HG03103 (cell line): Measurements from ENCODE around the gene CORO1C.
"Not testable (repeated sequence)": the region's sequence is repeated elsewhere in the genome, so short reads cannot be mapped to it uniquely, and the experiment has no call there.

Experiments
- ATAC-seq: cut with Tn5 transposase; IDR thresholded peaks from one replicate; pipeline ENCODE4 v1.9.1; 2021; ENCODE audit warnings: low read depth; ENCODE audit not compliant: unreplicated experiment

Gene CORO1C

DNA sequence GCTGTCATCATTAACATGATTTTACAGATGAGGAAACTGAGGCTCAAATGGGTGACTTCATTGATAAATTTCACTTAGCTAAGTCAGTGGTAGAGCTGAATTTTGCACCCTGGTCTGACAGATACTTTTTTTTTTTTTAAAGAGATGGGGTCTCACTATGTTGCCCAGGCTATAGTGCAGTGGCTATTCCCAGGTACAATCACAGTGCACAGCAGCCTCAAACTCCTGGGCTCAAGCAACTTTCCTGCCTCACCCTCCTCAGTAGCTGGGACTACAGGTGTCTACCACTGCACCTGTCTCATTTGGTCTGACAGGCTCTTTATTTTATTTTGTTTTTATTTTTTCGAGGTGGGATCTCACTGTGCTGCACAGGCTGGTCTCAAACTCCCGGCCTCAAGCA lies 24.2 kb upstream of the CORO1C start:
- no peak for ATAC-seq

GRCh38 chr12:108753976-108754375 lies 22.7 kb upstream of the CORO1C start:
- no peak for ATAC-seq

DNA sequence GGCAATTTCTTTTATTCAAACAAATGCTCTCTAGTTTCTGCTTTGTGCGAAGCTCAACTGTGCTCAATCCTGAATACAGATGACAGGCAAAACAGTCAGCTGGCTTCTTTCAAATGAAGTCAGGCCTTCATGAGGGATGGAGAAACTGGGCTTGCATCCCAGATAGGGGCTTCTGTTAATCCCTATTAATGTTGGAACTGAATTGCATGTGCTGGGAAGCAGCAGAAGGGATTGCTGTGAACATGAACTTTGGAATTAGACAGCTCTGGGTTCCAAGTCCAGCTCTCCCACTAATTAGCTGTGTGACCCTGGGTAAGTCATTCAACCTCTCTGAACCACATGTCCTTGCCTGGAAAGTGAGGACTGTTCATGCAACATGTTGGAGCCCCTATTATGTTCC lies 21.1 kb upstream of the CORO1C start:
- ATAC-seq, result no peak

DNA sequence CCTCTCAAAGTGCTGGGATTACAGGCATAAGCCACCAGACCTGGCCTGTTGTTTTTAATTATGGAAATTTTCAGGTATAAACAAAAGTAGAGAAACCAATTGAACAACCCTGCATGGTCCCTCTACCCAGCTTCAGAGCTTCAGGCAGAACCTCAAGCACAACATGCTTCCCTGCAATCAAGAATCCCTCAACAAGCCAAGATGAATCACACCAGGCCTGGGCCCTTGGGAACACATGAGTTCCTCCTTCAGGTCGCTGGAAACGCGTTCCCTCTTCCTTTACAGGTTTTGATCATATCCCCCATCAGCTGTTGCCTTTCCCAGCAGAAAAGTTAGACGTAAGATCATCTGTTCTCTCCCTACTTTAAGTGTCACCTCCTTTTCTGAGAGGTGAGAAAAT lies 20.5 kb upstream of the CORO1C start:
- no peak for ATAC-seq

GRCh38 chr12:108751003-108751402 lies 19.7 kb upstream of the CORO1C start:
- not testable (repeated sequence) for ATAC-seq

DNA sequence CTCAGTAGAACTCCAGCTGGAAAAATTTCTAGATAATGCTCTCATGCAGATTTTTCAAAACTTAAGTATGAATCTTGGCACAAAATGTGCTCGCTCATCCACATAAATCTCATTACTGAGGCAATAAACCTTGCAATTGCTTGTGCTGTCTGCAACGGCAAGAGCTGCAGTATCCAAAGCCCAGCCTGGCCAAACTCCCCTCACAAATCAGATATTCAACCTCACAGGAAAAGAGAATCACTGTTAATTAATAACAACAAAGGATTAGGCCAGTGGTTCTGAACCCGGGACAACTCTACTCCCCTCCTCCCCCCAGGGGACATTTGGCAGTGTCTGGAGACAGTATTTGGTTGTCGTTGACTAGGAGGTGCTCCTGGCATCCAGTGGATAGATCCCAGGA lies 19.2 kb upstream of the CORO1C start:
- ATAC-seq, result no peak

- no peak for ATAC-seq
Observed at GRCh38 chr12:108747563-108747962, 16.2 kb upstream of the CORO1C start.

DNA sequence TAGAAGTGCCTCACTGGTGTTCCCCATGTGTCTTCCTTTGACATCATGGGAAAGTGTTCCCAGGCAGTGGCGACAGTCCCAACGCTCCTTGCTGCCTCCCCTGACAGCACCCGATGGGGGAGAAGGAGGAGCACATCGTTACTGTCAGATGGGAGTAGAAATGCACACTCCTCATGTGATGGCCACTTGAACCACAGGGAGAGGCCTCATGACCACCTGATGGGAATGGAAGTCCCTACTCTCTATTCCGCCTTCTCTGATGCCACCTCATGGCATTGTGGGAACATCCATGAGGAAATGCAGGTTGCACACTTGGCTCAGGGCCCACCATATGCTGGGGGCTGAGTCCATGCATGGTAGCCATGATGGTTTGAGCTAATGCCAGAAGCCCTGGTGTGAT lies 14.3 kb upstream of the CORO1C start:
- ATAC-seq, result no peak

DNA sequence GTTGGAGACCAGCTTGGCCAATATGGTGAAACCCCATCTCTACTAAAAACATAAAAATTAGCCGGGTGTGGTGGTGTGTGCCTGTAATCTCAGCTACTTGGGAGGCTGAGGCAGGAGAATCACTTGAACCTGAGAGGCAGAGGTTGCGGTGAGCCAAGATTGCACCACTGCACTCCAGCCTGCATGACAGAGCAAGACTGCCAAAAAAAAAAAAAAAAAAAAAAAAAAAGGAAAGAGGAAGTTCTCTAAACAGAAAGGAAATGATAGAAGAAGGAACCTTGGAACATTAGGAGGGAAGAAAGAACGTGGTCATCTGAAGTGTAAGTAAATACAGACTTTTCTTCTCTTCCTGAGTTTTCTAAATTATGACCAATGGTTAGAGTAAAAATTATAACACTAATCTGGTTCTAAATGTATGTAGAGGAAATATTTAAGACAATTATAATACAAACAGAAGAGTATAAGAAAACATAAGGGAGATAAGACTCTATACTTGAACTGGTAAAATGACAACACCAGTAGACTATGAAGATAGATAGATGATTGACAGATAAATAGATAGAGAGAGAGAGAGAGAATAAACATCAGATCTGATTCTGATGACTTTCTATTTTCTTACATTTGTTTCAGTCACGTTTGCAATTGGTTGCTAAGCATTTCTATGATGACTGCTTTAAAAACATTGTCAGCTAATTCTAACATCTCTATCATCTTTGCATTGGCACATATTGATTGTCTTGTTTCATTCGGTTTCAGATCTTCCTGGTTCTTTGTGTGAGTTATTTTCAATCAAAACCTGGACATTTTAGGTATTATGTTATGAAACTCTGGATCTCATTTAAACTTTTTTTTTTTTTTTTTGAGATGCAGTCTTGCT lies 12.9 kb upstream of the CORO1C start:
- ATAC-seq, result no peak

- ATAC-seq, result no peak
Observed at GRCh38 chr12:108738170-108738569, 6.9 kb upstream of the CORO1C start.

- no peak for ATAC-seq
Observed at GRCh38 chr12:108735855-108736254, 4.5 kb upstream of the CORO1C start.

- no peak for ATAC-seq
Observed at GRCh38 chr12:108734200-108734906, 3.0 kb upstream of the CORO1C start.

DNA sequence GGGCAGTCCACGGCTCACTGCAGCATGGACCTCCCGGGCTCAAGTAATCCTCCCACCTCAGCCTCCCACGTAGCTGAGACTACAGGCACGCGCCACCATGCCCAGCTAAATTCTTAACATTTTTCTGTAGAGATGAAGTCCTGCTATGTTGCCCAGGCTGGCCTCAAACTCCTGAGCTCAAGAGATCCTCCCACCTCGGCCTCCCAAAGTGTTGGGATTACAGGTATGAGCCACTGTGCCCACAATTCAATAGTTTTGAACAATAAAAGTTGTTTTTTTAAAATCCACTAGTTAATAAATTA lies 1.9 kb upstream of the CORO1C start:
- not testable (repeated sequence) for ATAC-seq

- ATAC-seq, result no peak
Observed at GRCh38 chr12:108732489-108733229, 1.3 kb upstream of the CORO1C start.

- peak; percentile 51 for ATAC-seq
Observed at GRCh38 chr12:108731866-108732461, 646 bp upstream of the CORO1C start.

- no peak for ATAC-seq
Observed at GRCh38 chr12:108730365-108731104, 783 bp downstream of the CORO1C start.

DNA sequence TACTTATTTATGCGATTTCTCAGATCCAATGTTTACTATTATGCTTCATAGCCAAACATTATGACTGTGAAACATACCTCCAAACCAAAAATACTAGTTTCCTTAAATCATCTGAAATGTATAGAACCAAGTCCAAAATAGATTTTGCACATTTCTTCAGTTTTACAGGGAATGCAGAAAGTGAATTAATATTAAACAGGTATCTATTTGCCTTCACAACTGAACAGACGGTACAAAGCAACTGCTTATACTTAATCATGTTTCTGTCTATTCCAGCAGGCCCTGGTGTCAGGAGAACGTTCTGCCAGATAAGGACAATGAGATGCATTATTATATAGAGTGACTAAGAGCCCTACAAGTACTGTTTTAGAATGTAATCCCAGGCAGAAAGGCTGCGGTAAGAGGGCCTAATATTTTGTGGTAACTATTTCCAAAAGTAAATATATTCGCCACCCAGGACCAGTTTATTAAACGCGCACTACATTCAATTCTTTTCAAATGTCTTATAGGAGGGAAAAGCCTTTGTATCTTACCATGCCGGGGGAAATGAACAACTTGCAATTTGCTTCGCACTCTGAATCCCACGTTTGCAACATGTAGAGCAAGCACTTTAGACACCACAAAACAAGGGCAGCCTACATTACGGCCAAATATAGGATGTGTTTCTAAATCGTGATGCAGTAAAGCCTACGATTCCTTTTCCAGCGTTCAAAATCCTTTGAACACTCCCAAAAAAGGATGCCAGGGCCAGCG lies 1.5 kb downstream of the CORO1C start:
- ATAC-seq, result no peak

DNA sequence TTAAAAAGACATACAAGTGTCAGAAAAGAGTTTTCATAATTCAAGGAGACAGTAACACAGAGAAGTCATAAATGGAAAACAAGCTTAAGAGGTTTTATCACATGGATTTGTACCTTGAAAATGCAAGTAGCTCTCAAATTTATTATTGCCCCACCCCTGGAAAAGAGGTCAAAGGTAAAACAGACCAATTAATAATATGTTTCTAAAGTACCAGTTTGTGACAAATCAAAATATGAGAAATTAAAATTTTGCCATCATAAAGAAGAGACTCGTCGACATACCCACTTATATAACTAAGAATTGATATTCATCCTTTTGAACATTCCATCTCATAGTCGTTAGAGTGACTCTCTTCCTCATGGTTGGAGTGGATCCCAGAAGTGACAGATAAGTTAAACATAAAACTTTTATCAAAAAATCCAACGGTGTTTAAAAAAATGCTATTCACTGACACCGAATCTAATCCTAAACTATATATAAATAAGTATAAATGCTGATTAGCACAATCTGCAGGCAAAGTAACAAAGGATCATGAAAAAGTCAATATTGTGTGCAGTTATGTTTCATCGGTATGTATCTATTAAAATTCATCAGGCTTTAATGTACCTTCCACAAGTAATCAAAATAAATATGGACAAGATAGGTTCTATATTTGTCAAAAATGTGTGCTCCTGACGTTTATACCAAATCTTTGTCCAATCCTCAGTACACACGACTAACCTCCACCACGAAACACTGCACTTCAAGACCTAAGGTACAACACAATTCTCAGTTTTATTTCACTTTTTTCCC lies 2.3 kb downstream of the CORO1C start:
- ATAC-seq, result no peak
